A549 (cell line): ENCODE results near the gene SPDYE1. TPM values are rescaled to one million over a fixed set of nuclear protein-coding genes. Genes with fewer than 3 reads are reported as not detected.

ENCODE experiments used
- ATAC-seq, 2 experiments: fragments of 200-7000 bp in 1 of 2; fragments of >200 bp in 1 of 2; cut with Nextera tagmentation in 1 of 2; cut with Tn5 transposase in 1 of 2; 3 replicates each; pipeline versions ENCODE4 v1.8.0 to v1.9.1; 2018 to 2020; ENCODE audit warnings: mild to moderate bottlenecking in 1 of 2, moderate library complexity in 1 of 2
- CTCF ChIA-PET: fragments of 300-600 bp; sonication (Branson Sonifier 250); formaldehyde crosslinking; extraction: SDS; loops from one replicate; lab custom pipeline; 2021; ENCODE audit warnings: antibody characterized with exemption, inconsistent platforms; lab: Yijun Ruan, JAX
- POLR2A ChIA-PET: fragments of 350-600 bp; formaldehyde crosslinking; extraction: SDS; loops from one replicate; lab custom pipeline; 2021; ENCODE audit warnings: antibody characterized with exemption, inconsistent platforms; lab: Yijun Ruan, JAX
- DNase-seq, 2 experiments: peaks; one replicate each; pipeline versions ENCODE4 v3.0.0 to v3.0.0-alpha.2; 2011 to 2016; ENCODE audit warnings: low read depth in 1 of 2, low spot score in 1 of 2
- FAIRE-seq: peaks from 2 replicates; lab custom pipeline; 2011; peaks lifted over from hg19 to GRCh38; lab: Jason Lieb, UNC
- H3K27ac ChIP-seq, 2 experiments: fragments of >200 bp; sonication (Bioruptor Twin); formaldehyde crosslinking; 3 replicates each; pipeline ENCODE4 v1.5.1; 2016 to 2017
- H3K4me1 ChIP-seq: fragments of >200 bp; sonication (Bioruptor Twin); formaldehyde crosslinking; 3 replicates; pipeline ENCODE4 v1.6.1; 2016
- H3K4me2 ChIP-seq: fragments of >200 bp; sonication (Bioruptor Twin); formaldehyde crosslinking; 3 replicates; pipeline ENCODE4 v1.6.1; 2016
- H3K4me3 ChIP-seq: fragments of >200 bp; sonication (Bioruptor Twin); formaldehyde crosslinking; 3 replicates; pipeline ENCODE4 v1.5.1; 2016
- H3K9me3 ChIP-seq: fragments of >200 bp; sonication (Bioruptor Twin); formaldehyde crosslinking; 3 replicates; pipeline ENCODE4 v1.6.1; 2016
- BHLHE40 ChIP-seq: IDR thresholded peaks from 2 replicates; pipeline ENCODE4 v1.6.1; 2012; ENCODE audit warnings: low read depth, low read length, inconsistent platforms
- CBX2 ChIP-seq: fragments of 200-600 bp; sonication (generic); IDR thresholded peaks from 2 replicates; pipeline ENCODE4 v1.6.1; 2016; ENCODE audit warnings: low read depth, mild to moderate bottlenecking, borderline replicate concordance
- CBX8 ChIP-seq: fragments of 200-600 bp; sonication (generic); IDR thresholded peaks from 2 replicates; pipeline ENCODE4 v1.6.1; 2016
- EHMT2 ChIP-seq: fragments of 200-600 bp; sonication (generic); IDR thresholded peaks from 2 replicates; pipeline ENCODE4 v1.6.1; 2016; ENCODE audit warnings: antibody characterized with exemption, low read depth, mild to moderate bottlenecking, moderate library complexity
- HEYL ChIP-seq: fragments of 250-450 bp; sonication (Bioruptor Pico); IDR thresholded peaks from 2 replicates; pipeline ENCODE4 v1.8.0; 2021; ENCODE audit warnings: mild to moderate bottlenecking, moderate library complexity
- HOXA7 ChIP-seq: fragments of 250-450 bp; sonication (Bioruptor Pico); IDR thresholded peaks from 2 replicates; pipeline ENCODE4 v1.5.0; 2020; ENCODE audit warnings: mild to moderate bottlenecking, moderate library complexity
- HOXB13 ChIP-seq: fragments of 250-450 bp; sonication (Bioruptor Pico); IDR thresholded peaks from 2 replicates; pipeline ENCODE4 v1.5.0; 2020; ENCODE audit warnings: low read depth, mild to moderate bottlenecking, moderate library complexity
- JUN ChIP-seq, 2 experiments: fragments of >200 bp; sonication (Bioruptor Twin); formaldehyde crosslinking; IDR thresholded peaks; 2 replicates in 1 of 2; 3 replicates in 1 of 2; pipeline ENCODE4 v1.6.1; 2016 to 2017
- KDM1A ChIP-seq: fragments of 200-600 bp; sonication (generic); IDR thresholded peaks from 2 replicates; pipeline ENCODE4 v1.6.1; 2016; ENCODE audit warnings: low read depth, mild to moderate bottlenecking
- KDM5A ChIP-seq: fragments of 200-600 bp; sonication (generic); IDR thresholded peaks from 2 replicates; pipeline ENCODE4 v1.6.1; 2016; ENCODE audit warnings: antibody characterized with exemption, mild to moderate bottlenecking
- MAZ ChIP-seq: fragments of 150-350 bp; IDR thresholded peaks from 2 replicates; pipeline ENCODE4 v1.6.1; 2014; ENCODE audit warnings: antibody characterized with exemption, low read depth, low read length, borderline replicate concordance
- NPAS2 ChIP-seq: fragments of 250-450 bp; sonication (Bioruptor Pico); IDR thresholded peaks from 2 replicates; pipeline ENCODE4 v1.8.0; 2022; ENCODE audit warnings: mild to moderate bottlenecking, moderate library complexity, borderline replicate concordance
- NR3C1 ChIP-seq: fragments of >200 bp; sonication (Bioruptor Twin); formaldehyde crosslinking; IDR thresholded peaks from 3 replicates; pipeline ENCODE4 v1.6.1; 2017
- PHF8 ChIP-seq: fragments of 200-600 bp; sonication (generic); IDR thresholded peaks from 2 replicates; pipeline ENCODE4 v1.6.1; 2016; ENCODE audit warnings: low read depth, mild to moderate bottlenecking, antibody characterized with exemption, moderate library complexity, borderline replicate concordance
- POLR2A ChIP-seq: IDR thresholded peaks from 2 replicates; pipeline ENCODE4 v1.6.1; 2012; ENCODE audit warnings: mild to moderate bottlenecking, low read length
- RFX5 ChIP-seq: fragments of 450-650 bp; IDR thresholded peaks from 2 replicates; pipeline ENCODE4 v1.7.1; 2014; ENCODE audit warnings: antibody characterized with exemption, mild to moderate bottlenecking, moderate library complexity
- RNF2 ChIP-seq: fragments of 200-600 bp; sonication (generic); IDR thresholded peaks from 2 replicates; pipeline ENCODE4 v1.6.1; 2016; ENCODE audit warnings: low read depth, mild to moderate bottlenecking, antibody characterized with exemption, moderate library complexity, borderline replicate concordance
- TFCP2L1 ChIP-seq: fragments of 250-450 bp; sonication (Bioruptor Pico); IDR thresholded peaks from 2 replicates; pipeline ENCODE4 v1.5.0; 2021; ENCODE audit warnings: mild to moderate bottlenecking
- ZC3H11A ChIP-seq: fragments of 450-650 bp; IDR thresholded peaks from 2 replicates; pipeline ENCODE4 v1.6.1; 2014; ENCODE audit warnings: antibody characterized with exemption, mild to moderate bottlenecking
- ZNF302 ChIP-seq: fragments of 250-450 bp; sonication (Bioruptor Pico); IDR thresholded peaks from 2 replicates; pipeline ENCODE4 v1.9.0; 2021; ENCODE audit warnings: inconsistent platforms, mild to moderate bottlenecking, moderate library complexity
- WGBS: methylation state at CpG from one replicate; pipeline ENCODE4 v1.1.6; 2017; ENCODE audit errors: missing lambda C conversion rate; 5-methylcytosine and 5-hydroxymethylcytosine counted together
- polyA plus RNA-seq, 4 experiments: library from polyadenylated mRNA; depleted of rRNA in 3 of 4; stranded (reverse); fragments of >200 nt; fragmentation: RNase III in 1 of 4; extraction: RNeasy Plus Mini Kit Qiagen cat#74134 plus additional on column Dnase treatment in 1 of 4; gene quantifications; 2 replicates in 3 of 4; 3 replicates in 1 of 4; pipeline ENCODE4 v1.2.3, GENCODE V29; 2011 to 2017
- TF ChIP-seq, protein P1 (sequence below): fragments of >200 bp; sonication (Bioruptor Twin); formaldehyde crosslinking; IDR thresholded peaks from 3 replicates; pipeline ENCODE4 v1.6.1; 2016
- TF ChIP-seq, protein P2 (sequence below): fragments of 150-350 bp; IDR thresholded peaks from 2 replicates; pipeline ENCODE4 v1.6.1; 2014; ENCODE audit warnings: low read depth, mild to moderate bottlenecking, low read length
- TF ChIP-seq, protein P3 (sequence below): IDR thresholded peaks from 2 replicates; pipeline ENCODE4 v1.6.1; 2012
- TF ChIP-seq, protein P4 (sequence below): IDR thresholded peaks from 2 replicates; pipeline ENCODE4 v1.6.1; 2012; ENCODE audit warnings: low read depth, borderline replicate concordance
- TF ChIP-seq, protein P5 (sequence below): fragments of 250-450 bp; sonication (Bioruptor Pico); IDR thresholded peaks from 2 replicates; pipeline ENCODE4 v1.5.0; 2020; ENCODE audit warnings: low read depth, mild to moderate bottlenecking, moderate library complexity

The SPDYE1 gene
- polyA plus RNA-seq, 2 of the 4 experiments (the other 2 are of a cell fraction), result not detected

DNA sequence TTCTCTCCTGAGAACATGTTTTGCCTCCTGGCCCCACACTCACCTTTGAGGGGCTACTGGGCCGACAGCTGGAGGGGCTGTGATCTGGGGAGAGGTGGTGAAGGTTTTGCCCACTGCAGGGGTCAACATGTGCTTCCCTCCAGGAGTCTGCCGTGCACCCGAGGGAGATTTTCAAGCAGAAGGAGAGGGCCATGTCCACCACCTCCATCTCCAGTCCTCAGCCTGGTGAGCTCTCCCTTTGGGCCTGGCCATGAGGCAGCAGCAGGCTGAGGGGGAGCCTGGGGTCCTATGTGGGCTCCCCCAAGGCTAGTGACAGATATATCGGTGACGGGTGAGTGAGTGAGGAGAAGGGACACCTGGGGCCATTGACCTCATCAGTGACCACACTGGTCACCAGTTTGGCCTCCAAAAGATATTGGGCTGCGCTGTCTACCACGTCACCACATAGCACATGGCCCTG is 61.1 kb downstream of the SPDYE1 start:
- no peak for FAIRE-seq
- no peaks in the 10 kb centered on the region for H3K9me3 ChIP-seq
- POLR2A ChIA-PET, result no interaction called here
- no peaks in the 10 kb centered on the region for H3K4me1 ChIP-seq
- no peak overlapping the region for H3K27ac ChIP-seq
- CTCF ChIA-PET, result interaction anchor here (1.4 to 1.7 kb wide), 2 partner anchors 15 to 16 kb away, joined by 3 to 7 read pairs; no protein-coding TSS in a partner anchor
- H3K4me3 ChIP-seq, result no peak overlapping the region
- no peak for DNase-seq
- WGBS, result 88% methylated on average over 7 of the region's 7 CpGs
- H3K4me2 ChIP-seq, result no peak overlapping the region
- ATAC-seq, result no peak
- TF ChIP-seq MAZ (no peak), RNF2 (no peak), CBX2 (no peak), BHLHE40 (no peak), NPAS2 (CRISPR knock-in tag) (no peak), ZC3H11A (no peak), KDM1A (no peak), HEYL (CRISPR knock-in tag) (no peak), HOXA7 (CRISPR knock-in tag) (no peak), NR3C1 (no peak), CBX8 (no peak)
- TF ChIP-seq, protein P1, sequence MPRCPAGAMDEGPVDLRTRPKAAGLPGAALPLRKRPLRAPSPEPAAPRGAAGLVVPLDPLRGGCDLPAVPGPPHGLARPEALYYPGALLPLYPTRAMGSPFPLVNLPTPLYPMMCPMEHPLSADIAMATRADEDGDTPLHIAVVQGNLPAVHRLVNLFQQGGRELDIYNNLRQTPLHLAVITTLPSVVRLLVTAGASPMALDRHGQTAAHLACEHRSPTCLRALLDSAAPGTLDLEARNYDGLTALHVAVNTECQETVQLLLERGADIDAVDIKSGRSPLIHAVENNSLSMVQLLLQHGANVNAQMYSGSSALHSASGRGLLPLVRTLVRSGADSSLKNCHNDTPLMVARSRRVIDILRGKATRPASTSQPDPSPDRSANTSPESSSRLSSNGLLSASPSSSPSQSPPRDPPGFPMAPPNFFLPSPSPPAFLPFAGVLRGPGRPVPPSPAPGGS, result no peak
- TF ChIP-seq, protein P2, sequence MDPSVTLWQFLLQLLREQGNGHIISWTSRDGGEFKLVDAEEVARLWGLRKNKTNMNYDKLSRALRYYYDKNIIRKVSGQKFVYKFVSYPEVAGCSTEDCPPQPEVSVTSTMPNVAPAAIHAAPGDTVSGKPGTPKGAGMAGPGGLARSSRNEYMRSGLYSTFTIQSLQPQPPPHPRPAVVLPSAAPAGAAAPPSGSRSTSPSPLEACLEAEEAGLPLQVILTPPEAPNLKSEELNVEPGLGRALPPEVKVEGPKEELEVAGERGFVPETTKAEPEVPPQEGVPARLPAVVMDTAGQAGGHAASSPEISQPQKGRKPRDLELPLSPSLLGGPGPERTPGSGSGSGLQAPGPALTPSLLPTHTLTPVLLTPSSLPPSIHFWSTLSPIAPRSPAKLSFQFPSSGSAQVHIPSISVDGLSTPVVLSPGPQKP, result no peak

DNA sequence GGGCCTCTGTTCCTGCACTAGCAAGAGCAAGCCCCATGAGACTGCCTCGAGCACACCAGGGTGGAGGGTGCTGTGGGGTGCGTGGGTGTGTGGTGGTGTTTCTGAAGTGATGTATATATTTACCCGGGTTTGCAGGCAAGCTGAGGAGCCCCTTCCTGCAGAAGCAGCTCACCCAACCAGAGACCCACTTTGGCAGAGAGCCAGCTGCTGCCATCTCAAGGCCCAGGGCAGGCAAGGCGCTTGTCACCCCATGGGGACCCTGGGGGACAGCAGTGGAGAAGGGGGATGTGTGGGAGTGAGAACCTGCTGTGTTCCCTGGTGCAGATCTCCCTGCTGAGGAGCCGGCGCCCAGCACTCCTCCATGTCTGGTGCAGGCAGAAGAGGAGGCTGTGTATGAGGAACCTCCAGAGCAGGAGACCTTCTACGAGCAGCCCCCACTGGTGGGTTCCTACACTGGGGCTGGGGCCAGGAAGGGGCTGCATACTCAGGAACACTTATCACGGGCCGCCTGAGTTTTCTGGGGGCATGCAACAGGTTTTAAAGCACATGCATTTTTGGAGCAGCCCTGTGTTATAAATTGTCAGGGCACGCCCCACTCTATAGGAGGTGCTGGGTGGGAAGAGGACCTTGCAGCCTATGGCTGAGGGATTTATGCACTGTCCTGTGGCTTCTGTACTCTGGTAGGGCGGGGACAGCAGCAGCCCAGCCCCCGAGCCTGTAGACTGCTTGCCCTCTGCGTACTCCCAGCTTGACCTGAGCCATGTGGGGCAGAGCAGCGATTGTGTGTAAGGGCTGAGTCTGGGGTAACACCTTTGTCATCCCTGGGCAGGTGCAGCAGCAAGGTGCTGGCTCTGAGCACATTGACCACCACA is 61.8 kb downstream of the SPDYE1 start:
- POLR2A ChIA-PET, result no interaction called here
- DNase-seq, result no peak
- Histone ChIP-seq H3K4me1 (no peaks in the 10 kb centered on the region), H3K4me2 (no peak overlapping the region), H3K9me3 (no peaks in the 10 kb centered on the region), H3K4me3 (no peak overlapping the region), H3K27ac (no peak overlapping the region)
- CTCF ChIA-PET, result interaction anchor here (1.4 to 1.7 kb wide), 2 partner anchors 14 to 16 kb away, joined by 3 to 7 read pairs; no protein-coding TSS in a partner anchor
- no peak for FAIRE-seq
- ATAC-seq, result no peak
- WGBS, result 94% methylated on average over 11 of the region's 14 CpGs
- TF ChIP-seq ZC3H11A (no peak), NR3C1 (no peak), ZNF302 (CRISPR knock-in tag) (no peak), KDM5A (no peak), HOXB13 (CRISPR knock-in tag) (no peak), RFX5 (no peak), POLR2A (no peak), TFCP2L1 (no peak), PHF8 (no peak), JUN (IDR thresholded peaks at IDR 0.05) (no peak), HEYL (CRISPR knock-in tag) (no peak), EHMT2 (no peak)
- TF ChIP-seq, protein P3, sequence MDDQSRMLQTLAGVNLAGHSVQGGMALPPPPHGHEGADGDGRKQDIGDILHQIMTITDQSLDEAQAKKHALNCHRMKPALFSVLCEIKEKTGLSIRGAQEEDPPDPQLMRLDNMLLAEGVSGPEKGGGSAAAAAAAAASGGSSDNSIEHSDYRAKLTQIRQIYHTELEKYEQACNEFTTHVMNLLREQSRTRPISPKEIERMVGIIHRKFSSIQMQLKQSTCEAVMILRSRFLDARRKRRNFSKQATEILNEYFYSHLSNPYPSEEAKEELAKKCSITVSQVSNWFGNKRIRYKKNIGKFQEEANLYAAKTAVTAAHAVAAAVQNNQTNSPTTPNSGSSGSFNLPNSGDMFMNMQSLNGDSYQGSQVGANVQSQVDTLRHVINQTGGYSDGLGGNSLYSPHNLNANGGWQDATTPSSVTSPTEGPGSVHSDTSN, result no peak
- TF ChIP-seq, protein P2, result no peak
- TF ChIP-seq, protein P4, sequence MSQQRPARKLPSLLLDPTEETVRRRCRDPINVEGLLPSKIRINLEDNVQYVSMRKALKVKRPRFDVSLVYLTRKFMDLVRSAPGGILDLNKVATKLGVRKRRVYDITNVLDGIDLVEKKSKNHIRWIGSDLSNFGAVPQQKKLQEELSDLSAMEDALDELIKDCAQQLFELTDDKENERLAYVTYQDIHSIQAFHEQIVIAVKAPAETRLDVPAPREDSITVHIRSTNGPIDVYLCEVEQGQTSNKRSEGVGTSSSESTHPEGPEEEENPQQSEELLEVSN, result no peak
- TF ChIP-seq, protein P5, sequence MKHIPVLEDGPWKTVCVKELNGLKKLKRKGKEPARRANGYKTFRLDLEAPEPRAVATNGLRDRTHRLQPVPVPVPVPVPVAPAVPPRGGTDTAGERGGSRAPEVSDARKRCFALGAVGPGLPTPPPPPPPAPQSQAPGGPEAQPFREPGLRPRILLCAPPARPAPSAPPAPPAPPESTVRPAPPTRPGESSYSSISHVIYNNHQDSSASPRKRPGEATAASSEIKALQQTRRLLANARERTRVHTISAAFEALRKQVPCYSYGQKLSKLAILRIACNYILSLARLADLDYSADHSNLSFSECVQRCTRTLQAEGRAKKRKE (CRISPR knock-in tag), result no peak
